HuH-7 (cell line): ENCODE results near the gene TARS3.
"Not testable (repeated sequence)": the region's sequence is repeated elsewhere in the genome, so short reads cannot be mapped to it uniquely, and the experiment has no call there.

Source experiments
- DNase-seq: peaks from one replicate; pipeline ENCODE4 v3.0.0; 2011; ENCODE audit warnings: low spot score

Gene TARS3

DNA sequence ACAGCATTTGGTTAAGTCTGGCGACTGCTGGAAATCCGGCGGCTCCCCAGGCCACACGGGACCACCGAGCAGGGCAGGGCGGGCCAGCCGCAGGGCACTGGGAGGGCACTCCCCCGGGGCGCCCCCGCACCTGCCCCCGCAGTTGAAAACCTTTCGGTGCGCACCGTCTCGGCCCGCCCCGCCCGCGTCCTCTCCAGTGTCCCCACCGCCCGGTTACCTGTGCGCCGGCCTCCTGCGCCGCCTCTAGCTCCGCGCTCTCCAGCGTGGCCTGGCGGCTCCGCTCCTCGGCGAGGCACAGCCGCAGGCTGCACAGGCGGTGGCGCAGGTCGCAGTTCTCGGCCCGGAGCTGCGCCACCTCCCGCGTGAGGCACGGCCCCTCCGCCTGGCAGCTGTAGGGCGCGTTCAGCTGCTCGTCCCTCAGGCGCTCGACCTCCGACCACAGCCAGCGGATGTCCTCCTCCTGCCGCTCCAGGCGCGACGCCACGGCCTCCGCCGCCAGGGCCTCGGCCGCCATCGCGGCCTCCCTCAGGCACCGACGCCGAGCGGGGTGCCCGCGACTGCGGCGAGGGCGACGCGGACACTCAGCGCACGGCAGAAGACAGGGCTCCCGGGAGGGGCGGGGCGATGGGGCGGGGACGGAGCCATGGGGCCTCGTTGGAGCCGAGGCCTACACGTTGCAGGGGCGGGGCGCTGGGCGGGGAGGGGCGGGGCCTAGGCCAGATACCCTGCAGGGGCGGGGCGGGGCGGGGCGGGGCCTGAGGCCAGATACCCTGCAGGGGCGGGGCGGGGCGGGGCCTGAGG lies at the start of gene TARS3:
Gene TARS3, minus strand, starts transcription at position 600 of the 801 bp plus-strand sequence. Its CDS starts 86 bp downstream, at position 514.
- peak; percentile 88 for DNase-seq

DNA sequence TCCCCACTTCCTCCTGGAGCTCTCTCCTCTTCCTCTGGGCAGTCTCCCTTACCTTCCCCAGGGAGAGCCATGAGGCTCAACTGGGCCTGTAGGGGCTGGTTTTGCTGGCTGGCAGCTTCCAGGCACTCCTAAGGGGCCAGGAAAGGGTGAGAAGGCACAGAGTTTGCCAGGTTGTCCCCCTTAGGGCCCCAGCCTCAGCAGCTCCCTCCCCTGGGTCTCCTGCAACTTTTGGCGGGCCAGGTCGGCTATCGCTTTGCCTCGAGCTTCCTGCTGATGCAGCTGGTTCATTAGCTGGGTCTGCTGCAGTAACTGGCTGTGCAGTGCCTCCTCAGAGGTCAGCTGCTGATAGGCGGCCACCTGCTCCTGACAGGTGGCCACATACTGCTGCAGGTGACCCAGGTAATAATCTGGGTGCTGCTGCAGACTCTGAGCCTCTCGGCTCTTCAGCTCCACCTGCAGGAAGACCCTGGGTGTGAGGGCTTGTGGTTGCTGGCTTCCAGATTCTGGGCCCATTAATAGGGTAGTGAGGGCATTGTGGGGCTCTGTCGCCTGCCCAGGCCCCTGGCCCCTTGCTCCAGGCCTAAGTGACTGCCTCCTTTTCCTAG lies 49.3 kb upstream of the TARS3 start:
- DNase-seq: peak; percentile 32

DNA sequence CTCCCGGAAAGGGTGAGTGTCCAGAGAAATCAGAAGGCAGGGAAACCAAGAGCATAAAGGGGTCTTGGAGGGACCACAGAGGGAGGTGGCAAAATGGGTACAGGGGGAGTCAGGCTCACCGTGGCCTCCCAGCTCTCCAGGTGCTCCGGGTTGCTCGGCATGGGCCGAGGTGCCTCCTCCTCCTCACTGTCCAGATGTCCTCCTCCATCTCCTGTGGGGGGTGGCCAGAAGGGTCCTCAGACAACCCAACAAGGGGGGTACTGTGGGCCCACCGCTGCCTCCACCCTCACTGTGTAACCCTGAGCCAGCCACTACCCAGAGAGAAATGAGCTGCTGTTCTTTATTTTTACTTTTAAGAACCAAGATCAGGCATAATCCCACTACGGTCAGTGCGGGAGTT lies 48.6 kb upstream of the TARS3 start:
- no peak for DNase-seq

DNA sequence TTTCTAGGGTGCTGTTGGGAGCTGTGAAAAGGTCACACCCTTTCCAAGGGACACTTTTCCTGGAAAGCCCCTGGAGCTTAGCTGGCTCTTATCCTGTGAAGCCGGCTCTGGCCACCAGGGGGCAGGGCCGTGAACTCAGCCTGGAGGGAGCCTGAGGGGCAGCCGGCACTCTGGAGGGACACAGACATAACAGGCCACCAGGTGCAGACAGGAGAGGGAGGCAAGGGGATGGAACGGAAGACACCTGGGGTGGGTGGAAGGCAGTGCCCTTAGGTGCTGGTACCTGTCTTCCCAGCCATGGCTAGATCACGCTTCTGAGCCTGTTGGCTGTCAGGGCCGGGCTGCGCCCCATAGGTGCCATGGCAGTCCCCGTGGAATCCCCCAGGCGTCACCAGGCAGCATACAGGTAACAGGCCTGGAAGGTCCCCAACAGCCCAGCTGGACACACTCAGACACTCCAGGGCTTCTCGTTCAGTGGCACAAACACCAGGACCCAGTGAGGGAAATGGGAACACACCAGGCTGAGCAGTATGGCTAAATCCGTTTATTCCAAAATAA lies 42.9 kb upstream of the TARS3 start:
- DNase-seq: not testable (repeated sequence)

DNA sequence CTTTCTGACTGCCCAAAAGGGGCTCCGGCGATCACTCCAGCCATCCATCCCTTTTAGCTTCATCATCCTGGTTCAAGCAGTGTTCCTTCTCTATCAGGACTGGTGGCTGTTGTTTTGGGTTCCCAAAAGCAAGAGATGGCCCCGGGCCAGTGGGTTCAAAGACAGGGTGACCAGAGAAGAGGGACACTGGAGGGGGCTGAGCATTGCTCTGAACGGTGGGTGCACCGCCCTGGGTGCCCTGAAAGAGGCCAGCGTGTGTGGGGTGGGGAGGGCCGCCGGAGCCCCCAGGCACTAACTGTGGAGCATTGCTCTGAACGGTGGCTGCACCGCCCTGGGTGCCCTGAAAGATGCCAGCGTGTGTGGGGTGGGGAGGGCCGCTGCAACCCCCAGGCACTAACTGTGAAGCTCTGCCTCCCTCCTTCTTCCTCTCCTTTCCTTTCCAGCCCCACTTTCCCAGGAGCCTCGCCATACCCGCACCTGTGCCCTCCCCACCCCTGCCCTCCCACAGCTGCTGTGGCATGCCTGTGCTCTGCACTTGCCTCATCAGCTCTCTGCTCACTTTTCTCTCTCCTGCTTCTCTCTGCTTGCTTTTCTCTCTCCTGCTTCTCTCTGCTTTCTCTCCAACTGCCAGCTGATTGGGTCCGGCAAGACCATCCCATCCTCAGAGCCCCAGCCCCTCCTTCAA lies 41.6 kb upstream of the TARS3 start:
- no peak for DNase-seq

DNA sequence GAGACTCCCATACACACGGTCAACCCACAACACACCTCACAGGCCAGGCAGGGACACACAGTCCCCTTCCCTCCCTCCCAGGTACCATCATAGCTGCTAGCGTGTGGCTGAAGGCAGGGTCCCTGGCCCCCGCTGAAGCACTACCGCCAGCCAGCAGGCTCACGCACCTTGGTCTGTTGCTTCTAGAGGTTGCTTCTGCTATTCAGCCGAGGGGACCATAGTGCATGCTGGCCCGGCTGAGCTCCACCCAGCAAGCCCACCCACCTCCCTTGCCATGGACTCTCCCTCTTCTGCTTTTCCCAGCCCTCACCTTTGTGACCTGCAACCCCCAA lies 41.0 kb upstream of the TARS3 start:
- DNase-seq: not testable (repeated sequence)

DNA sequence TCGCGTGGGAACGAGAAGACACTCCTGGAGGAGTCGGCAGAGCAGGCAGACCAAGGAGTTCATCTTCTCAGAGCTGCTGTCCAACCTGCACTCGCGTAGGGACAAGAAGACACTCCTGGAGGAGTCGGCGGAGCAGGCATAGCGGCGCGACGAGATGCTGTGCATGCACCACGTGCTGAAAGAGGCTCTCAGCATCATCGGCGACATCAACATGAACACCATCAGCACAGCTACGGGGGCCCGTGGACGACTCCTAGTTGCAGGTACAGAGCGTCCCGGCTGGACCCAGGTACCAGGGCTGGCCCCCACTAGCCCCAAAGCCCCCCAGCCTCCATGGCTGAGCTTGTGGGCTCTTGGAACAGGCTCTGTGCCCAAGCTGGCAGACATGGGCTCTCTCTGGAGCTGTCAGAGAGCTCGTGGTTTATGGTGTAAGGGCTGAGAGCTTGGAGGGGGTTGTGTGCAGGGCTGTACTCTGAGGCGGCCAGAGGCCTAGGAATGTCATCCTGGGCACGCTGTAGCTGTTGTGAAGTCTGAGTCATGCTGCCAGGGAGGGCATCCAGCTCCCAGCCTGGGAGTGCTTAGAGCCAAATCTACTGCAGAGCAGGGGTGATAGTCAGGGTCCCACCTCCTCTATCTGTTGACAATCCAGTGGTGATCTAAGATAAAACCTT lies 40.5 kb upstream of the TARS3 start:
- not testable (repeated sequence) for DNase-seq

DNA sequence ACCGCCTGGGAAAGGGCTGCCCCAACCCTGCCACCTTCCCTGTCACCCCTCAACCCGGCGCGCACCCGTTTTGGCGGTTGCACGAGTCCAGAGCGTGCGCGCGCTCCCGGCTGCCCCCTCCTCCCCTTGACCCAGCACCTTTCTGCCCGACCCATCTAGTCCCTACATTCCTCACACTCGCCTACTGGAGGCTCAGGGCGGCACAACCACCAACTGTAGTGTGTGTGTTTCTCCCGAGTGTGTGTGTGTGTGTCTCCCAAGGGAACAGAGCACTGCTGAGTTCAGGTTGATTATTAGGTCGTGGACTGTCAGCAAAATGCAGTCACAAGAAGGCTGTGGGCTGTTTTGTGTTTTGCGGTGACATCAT lies 22.4 kb upstream of the TARS3 start:
- DNase-seq: not testable (repeated sequence)

DNA sequence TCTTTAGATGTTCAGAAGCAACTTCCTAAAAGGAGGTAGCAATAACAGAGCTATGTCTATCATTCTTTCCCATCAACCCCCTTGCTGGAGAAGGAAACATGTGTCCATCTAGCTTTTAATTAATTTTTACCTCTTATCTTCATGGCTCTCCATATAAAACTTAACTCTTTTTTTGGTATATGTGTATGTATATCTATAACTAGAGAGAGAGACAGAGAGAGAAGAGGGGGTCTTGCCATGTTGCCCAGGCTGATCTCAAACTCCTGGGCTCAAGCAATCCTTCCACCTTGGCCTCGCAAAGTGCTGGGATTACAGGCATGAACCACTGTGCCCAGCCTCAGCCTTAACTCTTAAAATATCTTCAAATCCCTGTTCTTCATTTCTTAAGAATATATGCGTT lies 10.6 kb upstream of the TARS3 start:
- not testable (repeated sequence) for DNase-seq

DNA sequence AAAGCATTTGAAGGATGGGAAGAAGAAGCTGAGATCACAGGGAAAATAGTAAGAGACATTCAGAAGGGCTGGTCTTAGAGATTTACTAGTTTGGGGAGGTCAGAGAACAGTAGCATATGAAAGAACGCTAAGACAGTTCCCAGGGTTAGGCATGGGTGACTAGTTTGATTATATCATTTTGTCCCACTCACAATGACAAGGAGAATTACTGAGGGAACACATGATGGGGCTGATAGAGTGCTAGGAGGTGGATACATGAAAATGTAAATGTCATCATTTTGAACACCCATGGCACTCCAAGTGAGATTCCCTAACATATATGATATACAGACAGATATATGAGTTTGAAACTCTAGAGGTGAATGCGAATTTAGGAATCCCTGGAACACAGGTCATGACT lies 9.3 kb upstream of the TARS3 start:
- no peak for DNase-seq

DNA sequence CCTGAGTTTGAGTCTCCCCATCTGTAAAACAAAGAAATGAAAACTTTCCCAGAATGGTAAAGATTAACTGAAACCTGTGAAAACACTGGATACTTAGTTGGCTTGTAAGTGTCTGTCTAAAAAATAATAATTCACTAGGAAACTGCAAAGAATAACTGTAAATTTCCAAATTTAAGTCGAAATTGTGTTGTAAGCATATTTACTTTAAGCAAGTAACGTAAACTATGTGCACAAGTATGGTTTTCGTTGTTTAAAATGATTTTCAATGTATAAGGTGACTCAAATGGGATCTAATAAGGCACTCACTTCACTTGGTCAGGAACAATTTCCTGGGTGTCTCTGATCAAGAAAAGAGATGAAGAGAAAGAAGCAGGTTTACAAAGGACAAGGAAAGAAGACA lies 8.5 kb upstream of the TARS3 start:
- no peak for DNase-seq

DNA sequence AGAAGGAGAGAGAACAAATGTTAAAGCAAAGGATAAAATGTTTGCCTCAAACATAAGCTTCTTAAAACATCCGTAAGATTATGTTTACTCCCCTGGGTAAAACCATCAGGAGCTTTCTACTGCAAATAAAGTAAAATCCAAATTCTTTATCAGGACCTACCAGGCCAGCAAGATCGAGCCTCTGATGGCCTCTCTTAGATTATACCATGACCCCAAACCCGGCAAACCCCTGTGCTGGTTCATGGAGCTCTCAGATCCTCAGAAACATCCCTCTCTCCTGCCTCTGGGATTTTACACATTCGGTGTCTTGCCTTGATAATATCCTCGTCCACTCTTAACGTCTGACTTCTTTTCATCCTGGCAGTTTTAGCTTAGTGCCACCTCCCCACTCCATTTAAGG lies 7.5 kb upstream of the TARS3 start:
- no peak for DNase-seq

DNA sequence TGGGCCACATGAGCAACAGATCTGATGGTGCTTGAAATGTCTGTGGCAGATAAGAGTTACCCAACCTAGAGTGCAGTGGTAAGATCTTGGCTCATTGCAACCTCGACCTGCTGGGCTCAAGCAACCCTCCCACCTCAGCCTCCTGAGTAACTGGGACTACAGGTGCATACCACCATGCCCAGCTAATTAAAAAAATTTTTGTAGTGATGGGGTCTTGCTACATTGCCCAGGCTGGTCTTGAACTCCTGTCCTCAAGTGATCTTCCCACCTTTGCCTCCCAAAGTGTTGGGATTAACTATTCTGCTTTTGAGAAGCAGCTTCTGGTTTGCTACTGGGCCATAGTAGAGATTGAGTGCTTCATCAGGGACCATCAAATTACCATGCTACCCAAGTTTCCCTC lies 2.9 kb upstream of the TARS3 start:
- no peak for DNase-seq

DNA sequence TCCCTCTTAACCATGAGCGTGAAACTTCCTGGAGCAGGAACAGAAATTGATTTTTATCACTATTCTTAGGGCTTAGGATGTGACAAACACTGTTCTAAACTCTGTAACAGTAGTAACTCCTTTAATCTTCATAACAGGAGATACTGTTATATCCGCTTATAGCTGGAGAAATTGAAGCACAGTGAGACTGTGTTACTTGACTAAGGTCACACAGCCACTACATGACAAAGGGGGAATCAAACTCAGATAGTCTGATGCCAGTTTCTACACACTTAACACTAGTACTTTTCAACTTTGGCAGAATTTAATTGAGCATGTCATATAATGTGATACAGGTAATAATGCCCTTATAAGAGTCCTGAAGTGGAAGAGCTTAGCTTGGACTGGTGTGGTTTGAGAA lies 800 bp upstream of the TARS3 start:
- no peak for DNase-seq

DNA sequence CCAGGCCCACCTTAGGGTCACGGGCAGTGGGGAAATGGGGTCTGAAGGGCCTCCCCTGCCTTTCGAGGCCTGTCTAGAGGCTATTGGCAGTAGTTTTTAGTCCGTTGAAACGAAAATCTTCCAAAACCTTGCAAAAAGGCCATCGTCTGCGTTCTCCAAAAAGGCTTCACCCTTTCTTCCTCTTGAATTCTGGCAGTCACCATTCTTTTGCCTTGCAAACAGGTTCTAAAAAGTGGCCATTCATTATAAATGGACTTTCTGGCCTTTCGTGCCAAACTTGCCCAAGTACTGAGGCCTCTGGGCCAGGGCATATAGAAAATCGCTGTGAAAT lies 367 bp upstream of the TARS3 start:
- DNase-seq: no peak

DNA sequence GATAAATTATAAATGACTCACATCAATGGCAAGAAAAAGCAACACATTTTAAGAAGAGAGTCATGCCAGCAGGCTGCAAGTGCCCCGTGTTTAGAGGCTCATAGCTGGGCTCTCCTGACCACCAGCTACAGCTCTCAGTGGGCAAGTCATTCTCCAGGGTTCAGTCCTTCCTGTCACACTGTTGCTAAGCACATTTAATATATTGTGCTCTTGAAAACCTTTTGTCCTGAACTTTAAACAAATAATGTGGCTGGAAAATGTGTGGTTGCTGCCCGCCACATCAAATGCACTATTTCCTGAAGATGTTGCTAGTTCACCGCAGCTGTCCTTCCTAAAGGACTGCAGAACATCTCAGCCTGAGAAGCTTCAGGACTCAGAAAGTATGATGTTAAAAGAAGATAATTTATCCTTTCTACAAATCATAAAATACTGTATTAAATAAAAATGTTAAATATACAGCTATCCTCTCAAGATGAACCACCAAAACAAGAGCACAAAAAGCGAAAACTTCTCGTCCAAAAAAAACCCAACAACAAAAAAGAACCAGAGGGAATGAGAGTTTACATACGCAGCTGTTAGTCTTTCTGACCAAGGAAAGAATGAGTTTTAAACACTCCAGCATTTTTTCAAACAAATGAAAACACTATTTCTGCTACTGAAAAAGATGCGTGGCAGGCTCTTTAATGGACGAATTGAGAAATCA lies 951 bp downstream of the TARS3 start:
- peak; percentile 28 for DNase-seq

DNA sequence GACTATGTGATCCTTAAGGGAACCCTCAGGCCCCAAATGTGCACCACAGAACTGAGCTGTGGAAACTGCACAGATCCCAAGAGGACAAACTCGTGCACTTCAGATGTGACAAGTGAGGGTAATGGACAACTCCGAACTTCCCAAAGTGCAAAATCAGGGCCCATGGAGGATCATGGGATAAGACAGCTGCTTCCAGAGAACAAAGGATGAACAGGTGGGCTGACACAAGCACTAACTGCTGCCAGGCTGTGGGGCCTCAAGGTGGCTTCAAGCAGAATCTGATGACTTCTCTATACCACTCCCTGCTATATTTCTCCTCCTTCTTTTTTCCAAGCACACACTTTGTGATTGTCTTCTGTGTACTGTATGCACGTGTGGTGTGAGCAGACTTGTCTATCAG lies 5.4 kb downstream of the TARS3 start:
- DNase-seq: no peak

DNA sequence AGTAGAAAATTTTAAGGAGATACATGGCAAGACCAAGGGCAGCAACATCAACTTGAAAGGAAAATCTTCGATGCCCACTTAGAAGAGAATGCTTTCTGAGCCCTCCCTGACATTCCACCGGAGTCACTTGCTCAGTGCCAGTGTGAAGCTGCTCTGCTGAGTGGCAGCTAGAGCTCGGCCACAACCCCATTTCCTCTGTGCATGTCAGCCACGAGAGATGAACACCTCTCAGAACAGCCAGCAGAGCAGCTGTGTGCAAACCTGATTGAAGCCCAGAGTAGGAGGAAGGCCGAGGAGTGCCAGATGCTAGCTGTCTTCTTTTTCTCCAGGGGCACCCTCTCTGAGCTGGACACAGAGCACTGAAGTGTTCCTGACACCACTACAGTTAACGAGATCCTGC lies 12.2 kb downstream of the TARS3 start:
- DNase-seq: no peak

DNA sequence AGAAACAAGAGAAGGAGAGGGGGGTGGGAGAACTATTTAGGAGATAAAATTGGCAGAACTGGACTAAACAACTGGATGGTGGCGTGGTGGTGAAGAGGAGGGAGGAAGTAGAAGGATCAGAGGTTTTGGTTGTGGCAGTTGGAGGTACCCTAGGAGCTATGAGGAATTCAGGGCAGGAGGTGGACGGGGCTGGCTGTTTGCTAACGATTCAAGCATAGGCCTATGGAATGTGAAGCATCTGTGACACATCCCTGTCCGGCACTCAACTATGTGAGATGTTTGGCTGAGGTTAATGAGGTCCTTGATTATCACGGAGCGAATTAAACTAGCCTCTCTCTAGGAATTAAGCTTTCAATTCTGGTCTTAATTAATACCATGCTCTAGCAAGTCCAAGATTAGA lies 13.5 kb downstream of the TARS3 start:
- no peak for DNase-seq

DNA sequence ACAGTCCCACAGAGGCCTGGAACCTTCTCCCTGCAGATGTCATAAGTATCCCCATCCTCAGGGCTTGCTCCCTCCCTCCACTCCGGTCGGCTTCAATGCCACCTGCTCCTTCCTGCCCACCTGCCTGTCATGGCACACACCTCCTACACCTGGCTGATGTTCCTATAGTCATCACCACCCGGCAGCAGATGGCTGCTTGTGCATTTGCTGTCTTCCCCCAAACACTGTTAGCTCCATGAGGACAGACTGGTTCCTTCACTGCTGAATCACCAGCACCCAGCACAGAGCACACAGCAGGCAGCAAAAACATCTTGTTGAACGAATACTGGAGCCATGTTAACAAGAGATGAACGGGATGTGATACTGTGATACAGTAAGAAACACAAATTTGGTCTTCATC lies 14.8 kb downstream of the TARS3 start:
- DNase-seq: no peak

DNA sequence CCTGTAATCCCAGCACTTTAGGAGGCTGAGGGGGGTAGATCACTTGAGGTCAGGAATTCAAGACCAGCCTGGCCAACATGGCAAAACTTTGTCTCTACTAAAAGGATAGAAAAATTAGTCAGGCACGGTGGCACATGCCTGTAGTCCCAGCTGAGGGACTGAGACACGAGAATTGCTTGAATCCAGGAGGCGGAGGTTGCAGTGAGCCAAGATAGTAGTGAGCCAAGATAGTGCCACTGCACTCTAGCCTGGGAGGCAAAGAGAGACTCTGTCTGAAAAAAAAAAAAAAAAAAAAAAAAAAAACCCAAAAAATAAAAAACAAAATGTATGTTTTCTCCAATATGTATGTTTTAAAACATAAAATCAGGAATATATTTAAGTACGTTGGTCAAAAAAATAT lies 16.3 kb downstream of the TARS3 start:
- no peak for DNase-seq

DNA sequence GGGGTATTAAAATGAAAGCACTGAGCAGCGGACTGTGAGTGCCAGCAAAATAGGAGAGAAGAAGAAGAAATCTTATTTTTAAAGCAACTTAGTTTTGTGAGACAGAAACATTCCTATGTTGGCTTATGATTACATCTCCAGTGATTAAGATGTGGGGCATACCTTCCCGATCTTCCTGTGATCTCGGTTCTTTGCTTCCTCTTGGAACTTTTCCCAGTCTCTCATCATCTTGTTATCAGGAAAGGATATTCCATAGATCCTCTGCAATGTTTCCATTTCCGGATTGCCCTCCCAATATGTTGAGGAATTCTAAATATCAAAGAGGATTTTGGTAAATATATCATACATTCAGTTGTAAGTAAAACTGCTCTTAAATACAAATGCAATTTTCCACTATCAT lies 22.2 kb downstream of the TARS3 start:
- DNase-seq: no peak
